Uterus (tissue), 4 donors: Measurements from ENCODE around the gene DNAH10. TPM values are rescaled to one million over a fixed set of nuclear protein-coding genes. Genes with fewer than 3 reads are reported as not detected.

Experiments
- DNase-seq, 2 donors: peaks; one replicate each; pipeline ENCODE4 v3.0.0-alpha.2; 2019 to 2020
- H3K27ac ChIP-seq, 2 donors: fragments of 200-600 bp; sonication (generic); 1 replicate in 1 of 2; 2 replicates in 1 of 2; pipeline ENCODE4 v1.5.1; 2016 to 2018
- H3K27me3 ChIP-seq, 2 donors: fragments of 200-600 bp; sonication (generic); one replicate each; pipeline ENCODE4 v1.5.1; 2018 to 2019; ENCODE audit warnings: control low read depth in 1 of 2
- H3K36me3 ChIP-seq, 2 donors: fragments of 200-600 bp; sonication (generic); one replicate each; pipeline ENCODE4 v1.5.1; 2019; ENCODE audit warnings: control low read depth in 1 of 2
- H3K4me1 ChIP-seq, 2 donors: fragments of 200-600 bp; sonication (generic); one replicate each; pipeline ENCODE4 v1.5.1; 2018 to 2019; ENCODE audit warnings: control low read depth in 1 of 2
- H3K4me3 ChIP-seq, 2 donors: fragments of 200-600 bp; sonication (generic); 1 replicate in 1 of 2; 2 replicates in 1 of 2; pipeline ENCODE4 v1.5.1; 2018 to 2019; ENCODE audit warnings: mild to moderate bottlenecking in 1 of 2
- H3K9me3 ChIP-seq, 2 donors: fragments of 200-600 bp; sonication (generic); one replicate each; pipeline ENCODE4 v1.5.1; 2019; ENCODE audit warnings: control low read depth in 1 of 2
- POLR2A ChIP-seq, 2 donors: fragments of 450-650 bp; IDR thresholded peaks; one replicate each; pipeline ENCODE4 v1.6.1; 2016; ENCODE audit warnings: antibody characterized with exemption in 2 of 2, mild to moderate bottlenecking in 1 of 2, moderate library complexity in 1 of 2
- intact Hi-C: fragments of 100-400 bp; cut with DNase I; formaldehyde crosslinking; loops from one replicate; pipeline ENCODE4 v1.15.1; 2023; ENCODE audit warnings: low total_unique reads
- total RNA-seq, 4 donors: library from RNA; depleted of rRNA in 3 of 4; stranded (reverse); fragments of >200 nt in 3 of 4; gene quantifications; one replicate each; pipeline versions ENCODE4 v1.1.0 to v1.2.4, GENCODE V29; 2014 to 2023
- TF ChIP-seq, protein P1 (sequence below), 4 experiments: fragments of 200-600 bp in 2 of 4; fragments of 450-650 bp in 2 of 4; sonication (generic) in 2 of 4; IDR thresholded peaks; one replicate each; pipeline ENCODE4 v1.5.1; 2016 to 2019; ENCODE audit warnings: antibody characterized with exemption in 4 of 4, mild to moderate bottlenecking in 2 of 4, moderate library complexity in 1 of 4
- donor health status: DM: yes; HTN: yes; CAD: no.

DNAH10 gene
- total RNA-seq, 4 donors from 2014 or later = under 0.01 to 3.9 (median 1.1) TPM

GRCh38 chr12:123743002-123743401 lies 19.1 kb upstream of the DNAH10 start:
- Histone ChIP-seq H3K9me3 (no peaks in the 10 kb centered on the region), H3K27ac (no peak overlapping the region), H3K36me3 (no peaks in the 10 kb centered on the region), H3K4me3 (no peak overlapping the region), H3K27me3 (no peaks in the 10 kb centered on the region), H3K4me1 (no peaks in the 10 kb centered on the region)
- DNase-seq = no peak
- TF ChIP-seq, protein P1, sequence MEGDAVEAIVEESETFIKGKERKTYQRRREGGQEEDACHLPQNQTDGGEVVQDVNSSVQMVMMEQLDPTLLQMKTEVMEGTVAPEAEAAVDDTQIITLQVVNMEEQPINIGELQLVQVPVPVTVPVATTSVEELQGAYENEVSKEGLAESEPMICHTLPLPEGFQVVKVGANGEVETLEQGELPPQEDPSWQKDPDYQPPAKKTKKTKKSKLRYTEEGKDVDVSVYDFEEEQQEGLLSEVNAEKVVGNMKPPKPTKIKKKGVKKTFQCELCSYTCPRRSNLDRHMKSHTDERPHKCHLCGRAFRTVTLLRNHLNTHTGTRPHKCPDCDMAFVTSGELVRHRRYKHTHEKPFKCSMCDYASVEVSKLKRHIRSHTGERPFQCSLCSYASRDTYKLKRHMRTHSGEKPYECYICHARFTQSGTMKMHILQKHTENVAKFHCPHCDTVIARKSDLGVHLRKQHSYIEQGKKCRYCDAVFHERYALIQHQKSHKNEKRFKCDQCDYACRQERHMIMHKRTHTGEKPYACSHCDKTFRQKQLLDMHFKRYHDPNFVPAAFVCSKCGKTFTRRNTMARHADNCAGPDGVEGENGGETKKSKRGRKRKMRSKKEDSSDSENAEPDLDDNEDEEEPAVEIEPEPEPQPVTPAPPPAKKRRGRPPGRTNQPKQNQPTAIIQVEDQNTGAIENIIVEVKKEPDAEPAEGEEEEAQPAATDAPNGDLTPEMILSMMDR (IDR thresholded peaks at IDR 0.05) = no peak
- TF ChIP-seq POLR2A (IDR thresholded peaks at IDR 0.05) = no peak
- intact Hi-C loops = no loop called here

DNA sequence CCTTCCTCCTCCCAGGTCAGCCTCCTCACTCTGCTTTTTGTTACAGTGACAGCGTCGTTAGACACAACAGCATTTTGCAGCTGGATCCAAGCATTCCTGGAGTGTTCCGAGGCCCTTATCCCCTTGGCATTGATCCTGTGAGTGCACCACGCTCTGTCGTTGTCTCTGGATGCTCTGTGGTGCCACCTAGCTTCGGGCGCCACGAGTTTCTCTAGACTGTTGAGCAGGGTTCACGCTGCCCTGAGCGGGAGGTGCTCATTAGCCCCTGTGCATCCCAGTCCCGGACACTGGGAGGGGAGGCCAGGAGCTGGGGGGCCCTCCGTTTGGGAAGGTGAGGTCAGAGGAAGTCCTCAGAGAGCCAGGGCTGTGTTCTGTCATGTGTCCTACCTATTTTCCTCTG lies 17.3 kb upstream of the DNAH10 start:
- Histone ChIP-seq H3K27me3 (no peaks in the 10 kb centered on the region), H3K4me1 (no peaks in the 10 kb centered on the region), H3K27ac (no peak overlapping the region), H3K4me3 (no peak overlapping the region), H3K9me3 (no peaks in the 10 kb centered on the region), H3K36me3 (no peaks in the 10 kb centered on the region)
- DNase-seq = no peak
- no peak for TF ChIP-seq POLR2A (IDR thresholded peaks at IDR 0.05)
- TF ChIP-seq, protein P1 (IDR thresholded peaks at IDR 0.05) = no peak
- intact Hi-C loops = no loop called here

DNA sequence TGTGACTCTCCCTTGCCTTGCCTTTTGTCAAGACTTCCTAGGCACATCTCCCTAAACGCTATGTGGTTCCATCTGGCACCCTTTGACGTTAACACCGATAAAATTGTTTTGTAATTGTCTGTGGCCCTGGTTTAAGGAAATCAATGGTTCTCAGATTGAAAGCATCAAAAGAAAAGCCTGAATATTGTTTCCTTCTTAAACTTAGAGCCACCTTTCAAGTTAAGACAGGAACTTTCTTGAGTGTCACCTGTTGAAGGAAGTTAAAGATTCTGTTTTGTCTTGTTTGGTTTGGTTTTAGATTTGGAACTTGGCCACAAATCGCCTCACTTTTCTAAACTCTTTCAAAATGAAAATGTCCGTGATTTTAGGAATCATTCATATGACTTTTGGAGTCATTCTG lies 14.8 kb upstream of the DNAH10 start:
- no peak for DNase-seq
- Histone ChIP-seq H3K4me1 (no peaks in the 10 kb centered on the region), H3K4me3 (no peak overlapping the region), H3K27me3 (no peaks in the 10 kb centered on the region), H3K36me3 (no peaks in the 10 kb centered on the region), H3K9me3 (no peaks in the 10 kb centered on the region), H3K27ac (no peak overlapping the region)
- TF ChIP-seq, protein P1 (IDR thresholded peaks at IDR 0.05) = no peak
- no peak for TF ChIP-seq POLR2A (IDR thresholded peaks at IDR 0.05)
- intact Hi-C loops = no loop called here

DNA sequence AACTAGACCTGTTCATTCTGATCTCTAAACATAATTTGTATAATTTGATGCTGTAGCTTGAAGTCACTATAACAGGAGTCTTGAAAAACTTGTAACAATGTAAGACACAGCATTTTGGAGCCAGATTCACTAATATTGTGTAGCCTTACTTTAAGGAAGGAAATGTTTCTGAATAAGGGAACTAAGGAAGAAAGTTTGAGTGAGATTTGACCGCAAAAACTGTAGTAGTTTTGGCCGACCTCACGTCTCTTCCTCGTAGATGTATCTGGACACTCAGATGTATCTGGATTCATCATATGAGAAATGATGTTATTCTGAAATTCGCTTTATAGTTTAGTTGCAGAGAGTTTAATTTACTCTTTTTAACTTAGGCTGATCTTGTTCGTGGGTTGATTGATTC lies 13.9 kb upstream of the DNAH10 start:
- H3K4me1 ChIP-seq = no peaks in the 10 kb centered on the region
- TF ChIP-seq POLR2A (IDR thresholded peaks at IDR 0.05) = no peak
- TF ChIP-seq, protein P1 (IDR thresholded peaks at IDR 0.05) = no peak
- intact Hi-C loops = no loop called here
- H3K4me3 ChIP-seq = no peak overlapping the region
- no peaks in the 10 kb centered on the region for H3K36me3 ChIP-seq
- H3K27ac ChIP-seq = no peak overlapping the region
- no peaks in the 10 kb centered on the region for H3K9me3 ChIP-seq
- DNase-seq = no peak
- H3K27me3 ChIP-seq = no peaks in the 10 kb centered on the region

GRCh38 chr12:123748661-123749060 lies 13.4 kb upstream of the DNAH10 start:
- Histone ChIP-seq H3K36me3 (no peaks in the 10 kb centered on the region), H3K4me3 (no peak overlapping the region), H3K27me3 (no peaks in the 10 kb centered on the region), H3K27ac (no peak overlapping the region), H3K9me3 (no peaks in the 10 kb centered on the region), H3K4me1 (no peaks in the 10 kb centered on the region)
- intact Hi-C loops = no loop called here
- no peak for TF ChIP-seq POLR2A (IDR thresholded peaks at IDR 0.05)
- TF ChIP-seq, protein P1 (IDR thresholded peaks at IDR 0.05) = no peak
- DNase-seq = no peak
